ENCODE data around the gene IL22. TPM values are rescaled to one million over a fixed set of nuclear protein-coding genes. Genes with fewer than 3 reads are reported as not detected.

Gene IL22
- total and polyA plus RNA-seq, 4 donors = not detected

DNA sequence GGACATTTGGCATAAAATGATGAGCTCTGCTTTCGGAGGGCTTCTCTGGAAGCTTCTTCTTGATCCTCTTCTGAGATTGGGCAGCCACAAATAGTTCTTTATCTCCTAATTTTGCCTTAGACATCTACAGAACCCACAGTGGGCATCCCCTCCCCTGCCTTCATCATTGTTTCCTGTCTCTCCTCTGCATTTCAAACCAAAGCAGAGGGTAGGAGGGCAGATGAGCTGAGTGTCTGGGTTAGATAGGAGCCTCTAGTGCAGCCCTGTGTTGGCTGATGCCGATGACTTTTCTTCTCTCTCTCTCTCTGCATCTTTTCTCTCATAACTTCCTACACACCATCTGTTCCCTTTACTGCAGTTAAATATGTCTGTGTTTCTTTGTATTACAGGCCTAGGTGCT lies 19.3 kb downstream of the IL22 start (continued):
- TF ChIP-seq, protein P1, sequence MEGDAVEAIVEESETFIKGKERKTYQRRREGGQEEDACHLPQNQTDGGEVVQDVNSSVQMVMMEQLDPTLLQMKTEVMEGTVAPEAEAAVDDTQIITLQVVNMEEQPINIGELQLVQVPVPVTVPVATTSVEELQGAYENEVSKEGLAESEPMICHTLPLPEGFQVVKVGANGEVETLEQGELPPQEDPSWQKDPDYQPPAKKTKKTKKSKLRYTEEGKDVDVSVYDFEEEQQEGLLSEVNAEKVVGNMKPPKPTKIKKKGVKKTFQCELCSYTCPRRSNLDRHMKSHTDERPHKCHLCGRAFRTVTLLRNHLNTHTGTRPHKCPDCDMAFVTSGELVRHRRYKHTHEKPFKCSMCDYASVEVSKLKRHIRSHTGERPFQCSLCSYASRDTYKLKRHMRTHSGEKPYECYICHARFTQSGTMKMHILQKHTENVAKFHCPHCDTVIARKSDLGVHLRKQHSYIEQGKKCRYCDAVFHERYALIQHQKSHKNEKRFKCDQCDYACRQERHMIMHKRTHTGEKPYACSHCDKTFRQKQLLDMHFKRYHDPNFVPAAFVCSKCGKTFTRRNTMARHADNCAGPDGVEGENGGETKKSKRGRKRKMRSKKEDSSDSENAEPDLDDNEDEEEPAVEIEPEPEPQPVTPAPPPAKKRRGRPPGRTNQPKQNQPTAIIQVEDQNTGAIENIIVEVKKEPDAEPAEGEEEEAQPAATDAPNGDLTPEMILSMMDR (IDR thresholded peaks at IDR 0.05; ENCODE audit: low read depth, low read length, missing input control) = no peak
- TF ChIP-seq, protein P2, sequence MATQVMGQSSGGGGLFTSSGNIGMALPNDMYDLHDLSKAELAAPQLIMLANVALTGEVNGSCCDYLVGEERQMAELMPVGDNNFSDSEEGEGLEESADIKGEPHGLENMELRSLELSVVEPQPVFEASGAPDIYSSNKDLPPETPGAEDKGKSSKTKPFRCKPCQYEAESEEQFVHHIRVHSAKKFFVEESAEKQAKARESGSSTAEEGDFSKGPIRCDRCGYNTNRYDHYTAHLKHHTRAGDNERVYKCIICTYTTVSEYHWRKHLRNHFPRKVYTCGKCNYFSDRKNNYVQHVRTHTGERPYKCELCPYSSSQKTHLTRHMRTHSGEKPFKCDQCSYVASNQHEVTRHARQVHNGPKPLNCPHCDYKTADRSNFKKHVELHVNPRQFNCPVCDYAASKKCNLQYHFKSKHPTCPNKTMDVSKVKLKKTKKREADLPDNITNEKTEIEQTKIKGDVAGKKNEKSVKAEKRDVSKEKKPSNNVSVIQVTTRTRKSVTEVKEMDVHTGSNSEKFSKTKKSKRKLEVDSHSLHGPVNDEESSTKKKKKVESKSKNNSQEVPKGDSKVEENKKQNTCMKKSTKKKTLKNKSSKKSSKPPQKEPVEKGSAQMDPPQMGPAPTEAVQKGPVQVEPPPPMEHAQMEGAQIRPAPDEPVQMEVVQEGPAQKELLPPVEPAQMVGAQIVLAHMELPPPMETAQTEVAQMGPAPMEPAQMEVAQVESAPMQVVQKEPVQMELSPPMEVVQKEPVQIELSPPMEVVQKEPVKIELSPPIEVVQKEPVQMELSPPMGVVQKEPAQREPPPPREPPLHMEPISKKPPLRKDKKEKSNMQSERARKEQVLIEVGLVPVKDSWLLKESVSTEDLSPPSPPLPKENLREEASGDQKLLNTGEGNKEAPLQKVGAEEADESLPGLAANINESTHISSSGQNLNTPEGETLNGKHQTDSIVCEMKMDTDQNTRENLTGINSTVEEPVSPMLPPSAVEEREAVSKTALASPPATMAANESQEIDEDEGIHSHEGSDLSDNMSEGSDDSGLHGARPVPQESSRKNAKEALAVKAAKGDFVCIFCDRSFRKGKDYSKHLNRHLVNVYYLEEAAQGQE (IDR thresholded peaks at IDR 0.05) = no peak
- no peak for TF ChIP-seq RAD21 (IDR thresholded peaks at IDR 0.05)
- no peak for TF ChIP-seq EGR1 (IDR thresholded peaks at IDR 0.05; ENCODE audit: low read depth in 2 of 2)
- no peak for TF ChIP-seq GABPA (IDR thresholded peaks at IDR 0.05 in 1 of 2, conservative IDR thresholded peaks at IDR 0.05 in 1 of 2)
- TF ChIP-seq, protein P3, sequence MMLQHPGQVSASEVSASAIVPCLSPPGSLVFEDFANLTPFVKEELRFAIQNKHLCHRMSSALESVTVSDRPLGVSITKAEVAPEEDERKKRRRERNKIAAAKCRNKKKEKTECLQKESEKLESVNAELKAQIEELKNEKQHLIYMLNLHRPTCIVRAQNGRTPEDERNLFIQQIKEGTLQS (IDR thresholded peaks at IDR 0.05) = no peak

DNA sequence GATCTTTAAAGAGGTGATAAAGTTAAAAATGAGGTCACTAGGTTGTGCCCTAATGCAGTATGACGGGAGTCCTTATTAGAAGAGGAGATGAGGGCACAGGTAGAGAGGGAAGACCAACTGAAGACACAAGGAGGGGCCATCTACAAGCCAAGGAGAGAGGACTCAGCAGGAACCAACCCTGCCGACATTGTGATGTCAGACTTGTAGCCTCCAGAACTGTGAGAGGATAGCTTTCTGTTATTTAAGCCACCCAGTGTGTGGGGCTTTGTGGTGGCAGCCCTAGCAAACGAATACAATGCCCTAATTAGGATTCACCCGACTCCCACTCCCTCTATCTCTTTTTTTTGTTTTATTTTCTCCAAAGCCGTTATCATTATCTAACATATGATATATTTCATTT lies 19.9 kb downstream of the IL22 start:
- TF ChIP-seq HNF4A (conservative IDR thresholded peaks at IDR 0.05) (no peak), RAD21 (IDR thresholded peaks at IDR 0.05) (no peak), HNF4G (IDR thresholded peaks at IDR 0.05) (no peak), FOXA1 (IDR thresholded peaks at IDR 0.05) (no peak), NR2F2 (IDR thresholded peaks at IDR 0.05) (no peak), GABPA (IDR thresholded peaks at IDR 0.05 in 1 of 2, conservative IDR thresholded peaks at IDR 0.05 in 1 of 2) (no peak), YY1 (IDR thresholded peaks at IDR 0.05) (no peak), SP1 (IDR thresholded peaks at IDR 0.05) (no peak), FOXA2 (IDR thresholded peaks at IDR 0.05) (no peak), EGR1 (IDR thresholded peaks at IDR 0.05; ENCODE audit: low read depth in 2 of 2) (no peak), JUND (IDR thresholded peaks at IDR 0.05) (no peak), TAF1 (conservative IDR thresholded peaks at IDR 0.05) (no peak)
- TF ChIP-seq, protein P3 (IDR thresholded peaks at IDR 0.05) = no peak
- TF ChIP-seq, protein P2 (IDR thresholded peaks at IDR 0.05) = no peak
- TF ChIP-seq, protein P1 (IDR thresholded peaks at IDR 0.05; ENCODE audit: low read depth, low read length, missing input control) = no peak
- TF ChIP-seq, protein P4, sequence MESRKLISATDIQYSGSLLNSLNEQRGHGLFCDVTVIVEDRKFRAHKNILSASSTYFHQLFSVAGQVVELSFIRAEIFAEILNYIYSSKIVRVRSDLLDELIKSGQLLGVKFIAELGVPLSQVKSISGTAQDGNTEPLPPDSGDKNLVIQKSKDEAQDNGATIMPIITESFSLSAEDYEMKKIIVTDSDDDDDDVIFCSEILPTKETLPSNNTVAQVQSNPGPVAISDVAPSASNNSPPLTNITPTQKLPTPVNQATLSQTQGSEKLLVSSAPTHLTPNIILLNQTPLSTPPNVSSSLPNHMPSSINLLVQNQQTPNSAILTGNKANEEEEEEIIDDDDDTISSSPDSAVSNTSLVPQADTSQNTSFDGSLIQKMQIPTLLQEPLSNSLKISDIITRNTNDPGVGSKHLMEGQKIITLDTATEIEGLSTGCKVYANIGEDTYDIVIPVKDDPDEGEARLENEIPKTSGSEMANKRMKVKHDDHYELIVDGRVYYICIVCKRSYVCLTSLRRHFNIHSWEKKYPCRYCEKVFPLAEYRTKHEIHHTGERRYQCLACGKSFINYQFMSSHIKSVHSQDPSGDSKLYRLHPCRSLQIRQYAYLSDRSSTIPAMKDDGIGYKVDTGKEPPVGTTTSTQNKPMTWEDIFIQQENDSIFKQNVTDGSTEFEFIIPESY (IDR thresholded peaks at IDR 0.05) = no peak
- TF ChIP-seq, protein P5, sequence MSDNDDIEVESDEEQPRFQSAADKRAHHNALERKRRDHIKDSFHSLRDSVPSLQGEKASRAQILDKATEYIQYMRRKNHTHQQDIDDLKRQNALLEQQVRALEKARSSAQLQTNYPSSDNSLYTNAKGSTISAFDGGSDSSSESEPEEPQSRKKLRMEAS (IDR thresholded peaks at IDR 0.05) = no peak
- no peaks in the 10 kb centered on the region for H3K9me3 ChIP-seq (ENCODE audit: control insufficient read depth in 4 of 4, low read length in 3 of 4)
- peaks cover 0 to 13% (median 2%) of the 10 kb centered on the region in 4 donors for H3K4me1 ChIP-seq (ENCODE audit: control insufficient read depth in 4 of 4, insufficient read depth in 4 of 4, low read length in 3 of 4)
- H3K27ac ChIP-seq (ENCODE audit: low read depth in 1 of 2, low read length in 2 of 2) = no peak overlapping the region
- H3K27me3 ChIP-seq (ENCODE audit: control insufficient read depth in 4 of 4, insufficient read depth in 4 of 4, low read length in 3 of 4) = no peaks in the 10 kb centered on the region
- no peak overlapping the region for H3K4me3 ChIP-seq (ENCODE audit: low read depth in 1 of 3, low read length in 3 of 3)
- 79% methylated on average over 5 of the region's 5 CpGs for WGBS
- no peak for DNase-seq (ENCODE audit: low spot score)
- no peaks in the 10 kb centered on the region for H3K36me3 ChIP-seq (ENCODE audit: control insufficient read depth in 4 of 4, insufficient read depth in 3 of 4, low read depth in 1 of 4, low read length in 3 of 4)
- no peak overlapping the region for H3K9ac ChIP-seq (ENCODE audit: low read depth in 1 of 2, low read length in 2 of 2)
